Pancreas (tissue), 10 donors: ENCODE data around the gene RBP7. TPM values are rescaled to one million over a fixed set of nuclear protein-coding genes. Genes with fewer than 3 reads are reported as not detected.

Experiments
- ATAC-seq, 4 donors: fragments of 200-7000 bp; cut with Tn5 transposase; one replicate each; pipeline versions ENCODE4 v1.8.0 to v1.9.1; 2020; ENCODE audit warnings: mild to moderate bottlenecking in 4 of 4, moderate library complexity in 4 of 4
- DNase-seq, 6 donors: peaks; one replicate each; pipeline ENCODE4 v3.0.0-alpha.2; 2020
- FAIRE-seq: peaks from 2 replicates; lab custom pipeline; 2012; peaks lifted over from hg19 to GRCh38; lab: Jason Lieb, UNC
- H3K27ac ChIP-seq, 4 donors: fragments of 200-600 bp; sonication (generic); 1 replicate in 3 of 4; 2 replicates in 1 of 4; pipeline versions ENCODE4 v1.5.0 to v1.8.0; 2020
- H3K27me3 ChIP-seq, 4 donors: fragments of 200-600 bp; one replicate each; pipeline ENCODE4 v1.8.0; 2021
- H3K36me3 ChIP-seq, 3 donors: fragments of 200-600 bp; sonication (generic) in 1 of 3; one replicate each; pipeline versions ENCODE4 v1.5.0 to v1.8.0; 2020 to 2021
- H3K4me1 ChIP-seq, 3 donors: fragments of 200-600 bp; one replicate each; pipeline ENCODE4 v1.8.0; 2021
- H3K4me3 ChIP-seq, 4 donors: fragments of 200-600 bp; sonication (generic) in 2 of 4; one replicate each; pipeline versions ENCODE4 v1.5.0 to v1.8.0; 2020 to 2021
- H3K9me3 ChIP-seq, 4 donors: fragments of 200-600 bp; one replicate each; pipeline ENCODE4 v1.8.0; 2021
- WGBS, 2 donors: extraction: QIAGEN DNeasy Blood & Tissue Kit; methylation state at CpG; one replicate each; pipeline ENCODE4 v1.1.7; 2013; 5-methylcytosine and 5-hydroxymethylcytosine counted together
- intact Hi-C, 3 donors: fragments of 100-400 bp; cut with DNase I; formaldehyde crosslinking; loops; one replicate each; pipeline versions ENCODE4 v1.11.1 to v1.14.2; 2022
- polyA plus RNA-seq, 2 donors: library from polyadenylated mRNA; stranded (reverse); fragments of 200-250 nt; gene quantifications; one replicate each; pipeline ENCODE4 v1.2.3, GENCODE V29; 2013
- total RNA-seq, 6 donors: library from RNA; stranded (reverse); fragmentation: NEBNext Ultra II Directional in 4 of 6; extraction: Animal tissue kit (Norgen Biotek cat#: 25700) in 4 of 6; gene quantifications; one replicate each; pipeline versions ENCODE4 v1.2.1 to v1.2.4, GENCODE V29; 2021 to 2023
- TF ChIP-seq, protein P1 (sequence below), 4 donors: fragments of 200-600 bp; sonication (generic) in 3 of 4; IDR thresholded peaks; one replicate each; pipeline versions ENCODE4 v1.5.0 to v1.8.0; 2021; ENCODE audit warnings: antibody characterized with exemption in 4 of 4
- donor health status: healthy with polysubstance abuse.
- donor health status: DM: no; HTN: no; CAD: no; lungs with moderate emphysema.
- donor health status: DM: no; HTN: no; CAD: no.
- donor health status: control.
- donor health status: control.
- donor health status: Bipolar disorder and iron deficiency.
- donor health status: DM: yes; HTN: yes; CAD: no.
- donor health status: DM: no; HTN: no; CAD: no.
- donor health status: DM: no; HTN: no; CAD: no.
- donor health status: DM: yes; HTN: yes; CAD: no.

The RBP7 gene
- total and polyA plus RNA-seq, 8 donors: 0.76 to 17.4 (median 2.5) TPM

DNA sequence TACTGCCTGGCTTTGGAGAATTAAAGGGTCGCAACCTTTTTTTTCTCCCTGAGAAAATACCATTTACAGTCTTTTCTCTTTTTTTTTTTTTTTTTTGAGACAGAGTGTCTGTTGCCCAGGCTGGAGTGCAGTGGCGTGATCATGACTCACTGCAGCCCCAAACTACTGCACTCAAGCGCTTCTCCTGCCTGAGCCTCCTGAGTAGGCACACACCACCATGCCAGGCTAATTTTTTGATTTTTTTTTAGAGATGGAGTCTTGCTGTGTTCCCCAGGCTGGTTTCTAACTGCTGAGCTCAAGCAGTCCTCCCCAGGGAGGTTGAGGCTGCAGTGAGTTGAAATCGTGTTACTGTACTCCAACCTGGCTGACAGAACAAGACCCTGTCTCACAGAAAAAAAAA is 60.3 kb downstream of the RBP7 start:
- H3K4me3 ChIP-seq: peak overlapping the region in 2 of 4 donors; percentile 3 to 29
- 37 to 41% methylated on average over 4 of the region's 4 CpGs for WGBS, 2 donors
- peak overlapping the region; percentile 0 to 87 (median 67) for H3K27ac ChIP-seq
- no peaks in the 10 kb centered on the region for H3K36me3 ChIP-seq
- H3K9me3 ChIP-seq: no peaks in the 10 kb centered on the region
- FAIRE-seq (no peak), DNase-seq (peak in 3 of 6 donors; percentile 29 to 45 (median 35)), ATAC-seq (peak; percentile 72 to 82 (median 76))
- TF ChIP-seq, protein P1, sequence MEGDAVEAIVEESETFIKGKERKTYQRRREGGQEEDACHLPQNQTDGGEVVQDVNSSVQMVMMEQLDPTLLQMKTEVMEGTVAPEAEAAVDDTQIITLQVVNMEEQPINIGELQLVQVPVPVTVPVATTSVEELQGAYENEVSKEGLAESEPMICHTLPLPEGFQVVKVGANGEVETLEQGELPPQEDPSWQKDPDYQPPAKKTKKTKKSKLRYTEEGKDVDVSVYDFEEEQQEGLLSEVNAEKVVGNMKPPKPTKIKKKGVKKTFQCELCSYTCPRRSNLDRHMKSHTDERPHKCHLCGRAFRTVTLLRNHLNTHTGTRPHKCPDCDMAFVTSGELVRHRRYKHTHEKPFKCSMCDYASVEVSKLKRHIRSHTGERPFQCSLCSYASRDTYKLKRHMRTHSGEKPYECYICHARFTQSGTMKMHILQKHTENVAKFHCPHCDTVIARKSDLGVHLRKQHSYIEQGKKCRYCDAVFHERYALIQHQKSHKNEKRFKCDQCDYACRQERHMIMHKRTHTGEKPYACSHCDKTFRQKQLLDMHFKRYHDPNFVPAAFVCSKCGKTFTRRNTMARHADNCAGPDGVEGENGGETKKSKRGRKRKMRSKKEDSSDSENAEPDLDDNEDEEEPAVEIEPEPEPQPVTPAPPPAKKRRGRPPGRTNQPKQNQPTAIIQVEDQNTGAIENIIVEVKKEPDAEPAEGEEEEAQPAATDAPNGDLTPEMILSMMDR (IDR thresholded peaks at IDR 0.05): no peak
- intact Hi-C loops: no loop called here
- H3K4me1 ChIP-seq: peaks cover 12 to 22% (median 14%) of the 10 kb centered on the region in 3 donors
- no peaks in the 10 kb centered on the region for H3K27me3 ChIP-seq

DNA sequence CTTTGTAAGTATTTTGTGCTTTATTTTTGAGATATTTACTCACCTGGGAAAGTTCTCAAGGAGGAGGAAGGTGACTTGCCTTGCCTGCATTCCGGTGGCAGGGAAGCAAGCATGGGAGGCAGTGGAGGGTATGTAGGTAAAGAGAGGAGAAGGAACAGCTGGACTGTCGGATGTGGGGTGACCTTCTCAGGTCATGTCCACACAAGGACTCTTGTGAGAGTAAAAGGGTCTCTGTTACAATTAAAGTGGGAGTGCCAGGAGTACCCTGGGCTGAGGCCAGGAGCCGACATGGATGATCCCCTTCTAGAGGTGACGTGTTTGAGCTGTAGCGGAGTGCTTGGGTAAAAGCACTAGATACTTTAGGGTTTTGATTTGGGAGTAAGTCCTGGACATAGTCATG is 60.8 kb downstream of the RBP7 start:
- Histone ChIP-seq H3K27me3 (no peaks in the 10 kb centered on the region), H3K4me3 (peak overlapping the region in 2 of 4 donors; percentile 3 to 29), H3K27ac (peak overlapping the region; percentile 0 to 87 (median 67)), H3K9me3 (no peaks in the 10 kb centered on the region), H3K36me3 (no peaks in the 10 kb centered on the region), H3K4me1 (peaks cover 12 to 22% (median 14%) of the 10 kb centered on the region in 3 donors)
- FAIRE-seq (no peak), DNase-seq (peak in 5 of 6 donors; percentile 48 to 59 (median 58)), ATAC-seq (peak; percentile 69 to 86 (median 83))
- WGBS, 2 donors: 37 to 41% methylated on average over 5 of the region's 5 CpGs
- TF ChIP-seq, protein P1 (IDR thresholded peaks at IDR 0.05): no peak
- intact Hi-C loops: no loop called here

DNA sequence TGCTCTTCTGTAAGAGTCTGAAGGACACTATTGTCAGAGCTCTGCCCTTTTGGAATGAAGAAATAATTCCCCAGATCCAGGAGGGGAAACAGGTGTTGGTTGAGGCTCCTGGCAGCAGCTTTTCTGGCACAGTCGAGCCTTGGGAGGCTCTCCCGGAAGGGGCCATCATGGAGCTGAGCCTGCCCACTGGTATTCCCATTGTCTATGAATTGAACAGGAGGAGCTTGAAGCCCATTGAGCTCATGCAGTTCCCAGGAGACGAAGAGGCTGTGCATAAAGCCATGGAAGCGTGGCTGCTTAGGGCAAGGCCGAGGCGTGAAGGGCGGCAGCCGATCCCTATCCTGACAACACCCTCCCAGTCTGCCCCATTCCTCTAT is 62.3 kb downstream of the RBP7 start:
- TF ChIP-seq, protein P1 (IDR thresholded peaks at IDR 0.05): no peak
- H3K4me3 ChIP-seq: no peak overlapping the region
- intact Hi-C loops: no loop called here
- DNase-seq: no peak
- no peak for FAIRE-seq
- no peaks in the 10 kb centered on the region for H3K9me3 ChIP-seq
- no peaks in the 10 kb centered on the region for H3K36me3 ChIP-seq
- WGBS, 2 donors: 86 to 91% methylated on average over 8 of the region's 8 CpGs
- H3K27me3 ChIP-seq: no peaks in the 10 kb centered on the region
- H3K27ac ChIP-seq: no peak overlapping the region
- no peak for ATAC-seq
- H3K4me1 ChIP-seq: peaks cover 12 to 22% (median 14%) of the 10 kb centered on the region in 3 donors

DNA sequence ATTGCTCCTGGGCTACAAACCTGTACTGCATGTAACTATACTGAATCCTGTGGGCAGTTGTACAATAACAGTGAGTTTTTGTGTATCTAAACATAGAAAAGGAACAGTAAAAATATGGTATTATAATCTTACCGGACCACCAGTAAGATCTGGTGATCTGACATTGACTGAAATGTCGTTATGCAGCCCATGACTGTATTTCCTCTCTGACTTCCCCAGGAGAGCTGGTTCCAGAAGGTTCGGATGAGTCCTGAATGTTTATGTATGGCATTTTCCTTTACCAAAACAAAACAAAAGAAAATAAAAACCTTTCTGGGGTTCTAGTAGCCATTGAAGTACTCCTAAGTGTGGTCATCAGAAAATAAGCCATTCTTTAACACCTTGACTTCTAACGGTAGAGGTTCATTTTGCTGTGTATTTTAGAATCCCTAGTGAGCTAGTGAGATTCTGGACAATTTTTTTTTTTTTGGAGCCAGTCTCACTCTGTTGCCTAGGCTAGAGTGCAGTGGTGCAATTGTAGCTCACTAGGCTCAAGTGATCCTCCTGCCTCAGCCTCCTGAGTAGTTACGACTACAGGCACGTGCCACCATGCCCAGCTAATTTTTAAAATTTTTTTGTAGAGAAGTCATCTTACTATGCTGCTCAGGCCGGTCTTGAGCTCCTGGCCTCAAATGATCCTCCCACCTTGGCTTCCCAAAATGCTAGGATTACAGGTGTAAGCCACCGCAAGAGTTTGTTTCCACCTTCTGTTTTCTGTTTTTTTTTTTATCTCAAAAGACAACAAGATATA is 63.5 kb downstream of the RBP7 start:
- WGBS, 2 donors: 89 to 93% methylated on average over 8 of the region's 8 CpGs
- no peaks in the 10 kb centered on the region for H3K36me3 ChIP-seq
- no peak for ATAC-seq
- TF ChIP-seq, protein P1 (IDR thresholded peaks at IDR 0.05): no peak
- intact Hi-C loops: no loop called here
- H3K4me3 ChIP-seq: no peak overlapping the region
- no peaks in the 10 kb centered on the region for H3K27me3 ChIP-seq
- FAIRE-seq: no peak
- H3K4me1 ChIP-seq: peaks cover 12 to 19% (median 14%) of the 10 kb centered on the region in 3 donors
- DNase-seq: no peak
- H3K27ac ChIP-seq: no peak overlapping the region
- no peaks in the 10 kb centered on the region for H3K9me3 ChIP-seq

DNA sequence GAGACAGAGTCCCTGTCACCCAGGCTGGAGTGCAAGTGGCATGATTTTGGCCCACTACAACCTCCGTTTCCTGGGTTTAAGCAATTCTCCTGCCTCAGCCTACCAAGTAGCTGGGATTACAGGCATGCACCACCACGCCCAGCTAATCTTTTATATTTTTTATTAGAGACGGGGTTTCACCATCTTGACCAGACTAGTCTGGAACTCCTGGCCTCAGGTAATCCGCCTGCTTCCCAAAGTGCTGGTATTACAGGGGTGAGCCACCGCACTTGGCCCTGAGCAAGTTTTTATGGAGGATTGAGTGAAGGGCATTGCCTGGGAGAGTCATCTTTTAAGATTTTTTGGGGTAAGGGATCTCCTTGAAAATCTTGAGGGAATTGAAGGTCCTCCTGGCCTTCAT is 64.2 kb downstream of the RBP7 start:
- no peak for DNase-seq
- Histone ChIP-seq H3K4me1 (peaks cover 8 to 14% (median 12%) of the 10 kb centered on the region in 3 donors), H3K27ac (no peak overlapping the region), H3K36me3 (no peaks in the 10 kb centered on the region), H3K27me3 (no peaks in the 10 kb centered on the region), H3K9me3 (no peaks in the 10 kb centered on the region), H3K4me3 (no peak overlapping the region)
- intact Hi-C loops: no loop called here
- FAIRE-seq: no peak
- TF ChIP-seq, protein P1 (IDR thresholded peaks at IDR 0.05): no peak
- WGBS, 2 donors: 91 to 92% methylated on average over 5 of the region's 5 CpGs
- ATAC-seq: no peak
